SK-N-SH treated with all-trans-retinoic acid at 6 μM for 48 hours (cell line): Measurements from ENCODE around the gene ADAMTS17.

Experiments
- ATAC-seq: fragments of 200-7000 bp; cut with Tn5 transposase; 3 replicates; pipeline ENCODE4 v1.9.1; 2020; ENCODE audit warnings: mild to moderate bottlenecking, moderate library complexity
- ARNTL ChIP-seq: fragments of 450-650 bp; formaldehyde crosslinking; IDR thresholded peaks from 2 replicates; pipeline ENCODE4 v1.5.0; 2020; ENCODE audit warnings: low read depth, mild to moderate bottlenecking, moderate library complexity, borderline replicate concordance
- BACH2 ChIP-seq: fragments of 250-450 bp; sonication (Bioruptor Pico); IDR thresholded peaks from 2 replicates; pipeline ENCODE4 v1.9.0; 2021; ENCODE audit warnings: mild to moderate bottlenecking, borderline replicate concordance
- CSDC2 ChIP-seq: fragments of 250-450 bp; sonication (Bioruptor Pico); IDR thresholded peaks from 2 replicates; pipeline ENCODE4 v1.5.0; 2020; ENCODE audit warnings: mild to moderate bottlenecking, moderate library complexity
- ESRRG ChIP-seq: fragments of 250-450 bp; sonication (Bioruptor Pico); IDR thresholded peaks from 2 replicates; pipeline ENCODE4 v1.6.1; 2021; ENCODE audit warnings: mild to moderate bottlenecking
- GLIS3 ChIP-seq: fragments of 250-450 bp; sonication (Bioruptor Pico); IDR thresholded peaks from 2 replicates; pipeline ENCODE4 v1.5.0; 2020; ENCODE audit warnings: mild to moderate bottlenecking, moderate library complexity
- ISL1 ChIP-seq: fragments of 250-450 bp; sonication (Bioruptor Pico); IDR thresholded peaks from 2 replicates; pipeline ENCODE4 v2.1.2; 2022; ENCODE audit warnings: mild to moderate bottlenecking, moderate library complexity
- OSR1 ChIP-seq: fragments of 250-450 bp; sonication (Bioruptor Pico); IDR thresholded peaks from 2 replicates; pipeline ENCODE4 v1.8.0; 2022; ENCODE audit warnings: moderate library complexity, mild to moderate bottlenecking, inconsistent platforms
- PPARA ChIP-seq: fragments of 250-450 bp; sonication (Bioruptor Pico); IDR thresholded peaks from 2 replicates; pipeline ENCODE4 v1.5.0; 2020; ENCODE audit warnings: mild to moderate bottlenecking, borderline replicate concordance
- RARB ChIP-seq: fragments of 250-450 bp; sonication (Bioruptor Pico); IDR thresholded peaks from 2 replicates; pipeline ENCODE4 v1.8.0; 2021; ENCODE audit warnings: mild to moderate bottlenecking, moderate library complexity
- SNAI2 ChIP-seq: fragments of 250-450 bp; sonication (Bioruptor Pico); IDR thresholded peaks from 2 replicates; pipeline ENCODE4 v1.5.0; 2020; ENCODE audit warnings: mild to moderate bottlenecking, moderate library complexity
- ZC3H10 ChIP-seq: fragments of 250-450 bp; sonication (Bioruptor Pico); IDR thresholded peaks from 2 replicates; pipeline ENCODE4 v1.5.1; 2021; ENCODE audit warnings: mild to moderate bottlenecking, moderate library complexity
- ZFP3 ChIP-seq: fragments of 250-450 bp; sonication (Bioruptor Pico); IDR thresholded peaks from 2 replicates; pipeline ENCODE4 v1.5.0; 2020; ENCODE audit warnings: mild to moderate bottlenecking, moderate library complexity
- ZFP30 ChIP-seq: fragments of 450-650 bp; formaldehyde crosslinking; IDR thresholded peaks from 2 replicates; pipeline ENCODE4 v1.5.0; 2022; ENCODE audit warnings: mild to moderate bottlenecking, moderate library complexity
- ZNF565 ChIP-seq: fragments of 450-650 bp; formaldehyde crosslinking; conservative IDR thresholded peaks from 2 replicates; pipeline ENCODE4 v1.5.0; 2020; ENCODE audit warnings: low read depth, mild to moderate bottlenecking, moderate library complexity
- ZNF70 ChIP-seq: fragments of 450-650 bp; formaldehyde crosslinking; IDR thresholded peaks from 2 replicates; pipeline ENCODE4 v1.5.0; 2020; ENCODE audit warnings: mild to moderate bottlenecking, moderate library complexity
- ZNF8 ChIP-seq: fragments of 450-650 bp; formaldehyde crosslinking; IDR thresholded peaks from 2 replicates; pipeline ENCODE4 v1.5.0; 2020; ENCODE audit warnings: mild to moderate bottlenecking, moderate library complexity
- TF ChIP-seq, protein P1 (sequence below): fragments of 250-450 bp; sonication (Bioruptor Pico); IDR thresholded peaks from 2 replicates; pipeline ENCODE4 v1.8.0; 2021; ENCODE audit warnings: low read depth, mild to moderate bottlenecking, moderate library complexity, borderline replicate concordance
- TF ChIP-seq, protein P2 (sequence below): fragments of 250-450 bp; sonication (Bioruptor Pico); IDR thresholded peaks from 2 replicates; pipeline ENCODE4 v1.5.0; 2020; ENCODE audit warnings: mild to moderate bottlenecking, moderate library complexity
- TF ChIP-seq, protein P3 (sequence below): fragments of 250-450 bp; sonication (Bioruptor Pico); IDR thresholded peaks from 2 replicates; pipeline ENCODE4 v1.8.0; 2020; ENCODE audit warnings: mild to moderate bottlenecking, moderate library complexity, borderline replicate concordance
- TF ChIP-seq, protein P4 (sequence below): fragments of 250-450 bp; sonication (Bioruptor Pico); IDR thresholded peaks from 2 replicates; pipeline ENCODE4 v1.5.1; 2020; ENCODE audit warnings: low read depth, mild to moderate bottlenecking, moderate library complexity
- TF ChIP-seq, protein P5 (sequence below): fragments of 250-450 bp; sonication (Bioruptor Pico); IDR thresholded peaks from 2 replicates; pipeline ENCODE4 v1.5.1; 2021; ENCODE audit warnings: mild to moderate bottlenecking, moderate library complexity

ADAMTS17 gene

DNA sequence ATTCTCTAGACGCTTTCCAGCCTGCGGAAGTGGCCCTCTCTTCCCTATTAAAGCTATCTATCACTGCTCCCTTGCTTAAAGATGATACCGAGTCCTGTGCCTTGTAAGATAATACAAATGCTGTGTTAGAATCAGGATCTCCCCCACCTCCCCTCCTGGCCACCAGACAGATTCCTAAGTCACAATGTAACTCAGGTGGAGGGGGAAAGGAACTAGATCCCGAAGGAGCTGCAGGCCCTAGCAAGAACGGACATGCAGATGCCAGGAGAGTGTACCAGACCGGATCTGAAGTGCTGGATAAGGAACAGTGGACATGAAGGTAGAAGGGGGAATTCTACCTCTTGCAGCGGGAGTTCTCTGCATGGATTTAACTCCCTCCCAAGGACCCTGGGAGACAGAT lies 377.8 kb downstream of the ADAMTS17 start:
- ATAC-seq = no peak
- TF ChIP-seq ZFP30 (no peak), SNAI2 (CRISPR knock-in tag) (no peak)

DNA sequence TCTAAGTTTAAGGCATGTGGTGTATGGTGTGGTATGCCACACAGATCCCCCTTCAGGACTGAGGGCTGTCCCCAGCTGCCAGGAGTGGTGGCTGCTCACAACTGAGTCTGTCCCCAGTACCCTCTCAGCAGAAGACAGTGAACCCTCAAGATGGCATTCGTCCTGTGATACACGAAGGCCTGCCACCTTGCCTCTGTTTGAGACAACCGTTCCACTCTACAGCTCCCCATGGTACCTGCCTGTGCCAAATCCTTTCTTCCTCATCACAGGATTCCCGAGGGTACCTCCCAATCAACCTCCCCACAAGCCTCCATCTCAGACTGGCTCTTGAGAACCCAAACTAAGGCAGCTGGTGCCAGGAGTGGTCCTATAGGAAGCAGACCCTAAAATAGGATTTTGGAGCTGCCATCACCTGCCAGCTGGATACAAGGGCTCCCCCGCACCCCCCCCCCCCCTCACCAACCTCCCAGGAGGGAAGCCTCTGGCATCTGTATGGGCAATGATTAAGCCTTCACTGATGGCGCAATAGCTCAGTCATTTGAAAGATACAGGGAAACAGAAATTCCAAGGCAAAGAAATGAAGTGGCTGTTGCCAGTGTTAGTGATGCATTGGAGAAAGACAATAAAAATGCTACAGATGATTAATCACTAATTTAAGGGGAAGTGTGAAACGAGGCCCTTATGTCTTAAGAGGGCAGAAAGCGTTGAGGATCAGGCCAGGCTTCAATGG lies 378.5 kb downstream of the ADAMTS17 start:
- no peak for ATAC-seq
- TF ChIP-seq ZC3H10 (CRISPR knock-in tag) = no peak
- TF ChIP-seq ZNF565 (CRISPR knock-in tag) = no peak
- TF ChIP-seq ISL1 = no peak
- TF ChIP-seq OSR1 (CRISPR knock-in tag) = no peak
- TF ChIP-seq PPARA = no peak
- TF ChIP-seq ESRRG (CRISPR knock-in tag) = no peak
- no peak for TF ChIP-seq CSDC2 (CRISPR knock-in tag)
- no peak for TF ChIP-seq ARNTL (CRISPR knock-in tag)
- TF ChIP-seq BACH2 (CRISPR knock-in tag) = no peak
- TF ChIP-seq, protein P1, sequence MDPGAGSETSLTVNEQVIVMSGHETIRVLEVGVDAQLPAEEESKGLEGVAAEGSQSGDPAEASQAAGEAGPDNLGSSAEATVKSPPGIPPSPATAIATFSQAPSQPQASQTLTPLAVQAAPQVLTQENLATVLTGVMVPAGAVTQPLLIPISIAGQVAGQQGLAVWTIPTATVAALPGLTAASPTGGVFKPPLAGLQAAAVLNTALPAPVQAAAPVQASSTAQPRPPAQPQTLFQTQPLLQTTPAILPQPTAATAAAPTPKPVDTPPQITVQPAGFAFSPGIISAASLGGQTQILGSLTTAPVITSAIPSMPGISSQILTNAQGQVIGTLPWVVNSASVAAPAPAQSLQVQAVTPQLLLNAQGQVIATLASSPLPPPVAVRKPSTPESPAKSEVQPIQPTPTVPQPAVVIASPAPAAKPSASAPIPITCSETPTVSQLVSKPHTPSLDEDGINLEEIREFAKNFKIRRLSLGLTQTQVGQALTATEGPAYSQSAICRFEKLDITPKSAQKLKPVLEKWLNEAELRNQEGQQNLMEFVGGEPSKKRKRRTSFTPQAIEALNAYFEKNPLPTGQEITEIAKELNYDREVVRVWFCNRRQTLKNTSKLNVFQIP (CRISPR knock-in tag) = no peak
- TF ChIP-seq RARB (CRISPR knock-in tag) = no peak
- TF ChIP-seq ZFP3 = no peak
- TF ChIP-seq, protein P2, sequence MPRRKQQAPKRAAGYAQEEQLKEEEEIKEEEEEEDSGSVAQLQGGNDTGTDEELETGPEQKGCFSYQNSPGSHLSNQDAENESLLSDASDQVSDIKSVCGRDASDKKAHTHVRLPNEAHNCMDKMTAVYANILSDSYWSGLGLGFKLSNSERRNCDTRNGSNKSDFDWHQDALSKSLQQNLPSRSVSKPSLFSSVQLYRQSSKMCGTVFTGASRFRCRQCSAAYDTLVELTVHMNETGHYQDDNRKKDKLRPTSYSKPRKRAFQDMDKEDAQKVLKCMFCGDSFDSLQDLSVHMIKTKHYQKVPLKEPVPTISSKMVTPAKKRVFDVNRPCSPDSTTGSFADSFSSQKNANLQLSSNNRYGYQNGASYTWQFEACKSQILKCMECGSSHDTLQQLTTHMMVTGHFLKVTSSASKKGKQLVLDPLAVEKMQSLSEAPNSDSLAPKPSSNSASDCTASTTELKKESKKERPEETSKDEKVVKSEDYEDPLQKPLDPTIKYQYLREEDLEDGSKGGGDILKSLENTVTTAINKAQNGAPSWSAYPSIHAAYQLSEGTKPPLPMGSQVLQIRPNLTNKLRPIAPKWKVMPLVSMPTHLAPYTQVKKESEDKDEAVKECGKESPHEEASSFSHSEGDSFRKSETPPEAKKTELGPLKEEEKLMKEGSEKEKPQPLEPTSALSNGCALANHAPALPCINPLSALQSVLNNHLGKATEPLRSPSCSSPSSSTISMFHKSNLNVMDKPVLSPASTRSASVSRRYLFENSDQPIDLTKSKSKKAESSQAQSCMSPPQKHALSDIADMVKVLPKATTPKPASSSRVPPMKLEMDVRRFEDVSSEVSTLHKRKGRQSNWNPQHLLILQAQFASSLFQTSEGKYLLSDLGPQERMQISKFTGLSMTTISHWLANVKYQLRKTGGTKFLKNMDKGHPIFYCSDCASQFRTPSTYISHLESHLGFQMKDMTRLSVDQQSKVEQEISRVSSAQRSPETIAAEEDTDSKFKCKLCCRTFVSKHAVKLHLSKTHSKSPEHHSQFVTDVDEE (CRISPR knock-in tag) = no peak
- TF ChIP-seq, protein P3, sequence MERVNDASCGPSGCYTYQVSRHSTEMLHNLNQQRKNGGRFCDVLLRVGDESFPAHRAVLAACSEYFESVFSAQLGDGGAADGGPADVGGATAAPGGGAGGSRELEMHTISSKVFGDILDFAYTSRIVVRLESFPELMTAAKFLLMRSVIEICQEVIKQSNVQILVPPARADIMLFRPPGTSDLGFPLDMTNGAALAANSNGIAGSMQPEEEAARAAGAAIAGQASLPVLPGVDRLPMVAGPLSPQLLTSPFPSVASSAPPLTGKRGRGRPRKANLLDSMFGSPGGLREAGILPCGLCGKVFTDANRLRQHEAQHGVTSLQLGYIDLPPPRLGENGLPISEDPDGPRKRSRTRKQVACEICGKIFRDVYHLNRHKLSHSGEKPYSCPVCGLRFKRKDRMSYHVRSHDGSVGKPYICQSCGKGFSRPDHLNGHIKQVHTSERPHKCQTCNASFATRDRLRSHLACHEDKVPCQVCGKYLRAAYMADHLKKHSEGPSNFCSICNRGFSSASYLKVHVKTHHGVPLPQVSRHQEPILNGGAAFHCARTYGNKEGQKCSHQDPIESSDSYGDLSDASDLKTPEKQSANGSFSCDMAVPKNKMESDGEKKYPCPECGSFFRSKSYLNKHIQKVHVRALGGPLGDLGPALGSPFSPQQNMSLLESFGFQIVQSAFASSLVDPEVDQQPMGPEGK (CRISPR knock-in tag) = no peak
- TF ChIP-seq, protein P4, sequence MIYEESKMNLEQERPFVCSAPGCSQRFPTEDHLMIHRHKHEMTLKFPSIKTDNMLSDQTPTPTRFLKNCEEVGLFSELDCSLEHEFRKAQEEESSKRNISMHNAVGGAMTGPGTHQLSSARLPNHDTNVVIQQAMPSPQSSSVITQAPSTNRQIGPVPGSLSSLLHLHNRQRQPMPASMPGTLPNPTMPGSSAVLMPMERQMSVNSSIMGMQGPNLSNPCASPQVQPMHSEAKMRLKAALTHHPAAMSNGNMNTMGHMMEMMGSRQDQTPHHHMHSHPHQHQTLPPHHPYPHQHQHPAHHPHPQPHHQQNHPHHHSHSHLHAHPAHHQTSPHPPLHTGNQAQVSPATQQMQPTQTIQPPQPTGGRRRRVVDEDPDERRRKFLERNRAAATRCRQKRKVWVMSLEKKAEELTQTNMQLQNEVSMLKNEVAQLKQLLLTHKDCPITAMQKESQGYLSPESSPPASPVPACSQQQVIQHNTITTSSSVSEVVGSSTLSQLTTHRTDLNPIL (CRISPR knock-in tag) = no peak
- TF ChIP-seq ZNF8 (CRISPR knock-in tag) = no peak

DNA sequence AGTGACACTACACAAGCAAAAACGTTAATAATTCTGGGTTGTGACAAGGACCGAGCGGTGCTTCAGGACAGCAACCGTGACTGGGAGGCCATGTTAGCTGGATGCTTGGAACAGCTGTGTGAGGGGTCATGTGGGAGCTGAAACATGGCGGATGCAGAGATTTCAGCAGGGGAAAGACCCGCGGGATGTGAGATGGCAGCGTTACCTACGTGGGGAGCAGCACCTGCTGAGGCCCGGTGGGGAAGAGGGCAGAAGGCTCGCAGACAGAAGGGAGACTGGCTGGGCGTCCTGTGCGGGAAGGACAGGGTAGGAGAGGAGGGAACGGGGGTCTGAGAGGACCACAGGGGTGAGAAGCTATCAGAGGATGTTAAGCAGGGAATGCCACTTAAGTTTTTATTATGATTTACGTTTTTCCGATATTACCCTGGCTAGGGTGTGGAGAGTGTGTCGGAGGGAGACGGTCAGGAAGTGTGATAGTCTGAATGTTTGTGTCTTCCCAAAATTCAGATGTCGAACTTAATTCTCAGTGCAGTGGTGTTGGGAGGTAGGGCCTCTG lies 379.7 kb downstream of the ADAMTS17 start:
- no peak for ATAC-seq
- TF ChIP-seq RARB (CRISPR knock-in tag) (no peak), ESRRG (CRISPR knock-in tag) (no peak), SNAI2 (CRISPR knock-in tag) (no peak), ZNF70 (no peak), ZNF8 (CRISPR knock-in tag) (no peak), ARNTL (CRISPR knock-in tag) (no peak), PPARA (no peak), ZC3H10 (CRISPR knock-in tag) (no peak), ISL1 (no peak), GLIS3 (no peak)
- TF ChIP-seq, protein P4 (CRISPR knock-in tag) = no peak
- TF ChIP-seq, protein P2 (CRISPR knock-in tag) = no peak
- TF ChIP-seq, protein P5, sequence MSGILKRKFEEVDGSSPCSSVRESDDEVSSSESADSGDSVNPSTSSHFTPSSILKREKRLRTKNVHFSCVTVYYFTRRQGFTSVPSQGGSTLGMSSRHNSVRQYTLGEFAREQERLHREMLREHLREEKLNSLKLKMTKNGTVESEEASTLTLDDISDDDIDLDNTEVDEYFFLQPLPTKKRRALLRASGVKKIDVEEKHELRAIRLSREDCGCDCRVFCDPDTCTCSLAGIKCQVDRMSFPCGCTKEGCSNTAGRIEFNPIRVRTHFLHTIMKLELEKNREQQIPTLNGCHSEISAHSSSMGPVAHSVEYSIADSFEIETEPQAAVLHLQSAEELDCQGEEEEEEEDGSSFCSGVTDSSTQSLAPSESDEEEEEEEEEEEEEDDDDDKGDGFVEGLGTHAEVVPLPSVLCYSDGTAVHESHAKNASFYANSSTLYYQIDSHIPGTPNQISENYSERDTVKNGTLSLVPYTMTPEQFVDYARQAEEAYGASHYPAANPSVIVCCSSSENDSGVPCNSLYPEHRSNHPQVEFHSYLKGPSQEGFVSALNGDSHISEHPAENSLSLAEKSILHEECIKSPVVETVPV (CRISPR knock-in tag) = no peak
- TF ChIP-seq, protein P1 (CRISPR knock-in tag) = no peak
